GM19193 (cell line): ENCODE results near the gene MFSD6L.

Experiments
- POLR2A ChIP-seq: IDR thresholded peaks from 4 replicates; pipeline ENCODE4 v1.6.1; 2011; ENCODE audit not compliant: insufficient read depth, insufficient read length; ENCODE audit errors: extremely low read depth

MFSD6L gene, protein sequence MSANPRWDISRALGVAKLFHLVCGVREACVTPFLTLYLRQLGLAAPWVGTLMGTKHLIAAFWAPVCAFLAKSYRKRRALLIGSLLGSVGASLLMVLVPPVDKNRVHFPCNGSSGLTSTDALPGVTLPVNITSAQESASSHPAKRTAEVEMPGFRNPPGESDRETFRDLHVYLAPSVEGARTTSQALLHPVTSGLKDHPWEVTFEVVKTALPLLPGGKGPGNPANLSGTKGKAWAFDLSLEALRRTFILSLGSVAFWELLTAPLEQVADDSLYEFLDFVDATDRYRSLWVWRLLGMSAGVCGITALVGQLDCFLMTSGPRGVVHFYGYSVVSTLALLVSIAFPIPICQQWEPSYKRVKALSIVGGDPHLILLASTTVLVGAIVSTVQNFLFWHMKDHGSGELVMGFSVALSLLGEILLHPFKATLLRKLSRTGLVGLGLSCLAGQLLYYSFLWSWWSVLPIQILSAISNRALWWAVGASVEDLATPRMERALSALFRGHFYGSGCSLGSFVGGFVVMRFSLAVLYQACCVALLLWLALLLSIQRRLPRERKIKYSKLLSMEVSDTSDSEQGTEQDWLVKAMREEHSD

DNA sequence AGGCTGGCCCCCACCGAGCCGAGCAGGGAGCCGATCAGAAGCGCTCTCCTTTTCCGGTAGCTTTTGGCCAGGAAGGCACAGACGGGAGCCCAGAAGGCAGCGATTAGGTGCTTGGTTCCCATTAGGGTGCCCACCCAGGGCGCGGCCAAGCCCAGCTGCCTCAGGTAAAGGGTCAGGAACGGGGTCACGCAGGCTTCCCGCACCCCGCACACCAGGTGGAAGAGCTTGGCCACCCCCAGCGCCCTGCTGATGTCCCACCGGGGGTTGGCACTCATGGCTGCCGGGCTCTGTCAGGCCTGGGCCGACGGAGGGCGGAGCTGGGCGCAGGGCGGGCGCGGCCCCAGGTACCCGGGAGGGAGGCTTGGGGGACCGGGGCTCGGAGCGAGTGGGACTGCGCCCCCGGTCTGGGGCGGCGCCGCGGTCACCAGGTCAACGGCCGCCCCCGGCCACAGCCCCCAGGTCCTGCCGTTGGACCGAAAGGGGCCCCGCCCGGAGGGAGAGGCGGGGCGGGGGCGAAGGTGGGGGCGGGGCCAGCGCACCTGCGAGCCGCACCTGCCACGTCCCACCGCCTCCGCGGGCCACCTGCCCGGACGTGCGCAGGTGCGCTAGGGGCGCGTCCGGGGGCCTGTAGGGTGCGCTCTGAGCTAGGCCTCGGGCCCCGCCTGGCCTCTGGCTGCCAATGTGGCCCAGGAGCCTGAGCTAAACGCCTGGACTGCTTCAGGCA, at the start of gene MFSD6L:
MFSD6L (minus strand) TSS at position 520 of the 724 bp plus-strand sequence; CDS start at position 275, 245 bp downstream.
- TF ChIP-seq POLR2A = no peak

DNA sequence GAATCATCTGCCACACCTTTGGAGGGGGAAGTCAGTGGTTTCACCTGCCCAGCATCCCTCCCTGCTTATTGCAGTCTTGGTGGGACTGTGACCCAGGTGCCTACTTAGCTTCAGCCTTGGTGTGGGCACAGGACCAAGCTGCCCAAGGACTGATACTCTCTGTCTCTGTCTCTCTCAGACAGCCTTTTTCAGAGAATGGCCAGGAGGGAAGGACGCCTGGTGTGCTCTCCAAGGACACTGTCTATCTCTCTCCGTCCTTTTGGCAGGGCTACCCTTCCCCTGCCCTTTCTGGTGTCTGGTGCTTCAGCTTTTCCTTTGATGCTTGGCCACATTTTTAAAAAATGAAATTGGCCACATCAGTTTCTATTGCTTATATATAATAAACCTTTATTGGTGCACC, 48.7 kb upstream of the MFSD6L start:
- TF ChIP-seq POLR2A = no peak

DNA sequence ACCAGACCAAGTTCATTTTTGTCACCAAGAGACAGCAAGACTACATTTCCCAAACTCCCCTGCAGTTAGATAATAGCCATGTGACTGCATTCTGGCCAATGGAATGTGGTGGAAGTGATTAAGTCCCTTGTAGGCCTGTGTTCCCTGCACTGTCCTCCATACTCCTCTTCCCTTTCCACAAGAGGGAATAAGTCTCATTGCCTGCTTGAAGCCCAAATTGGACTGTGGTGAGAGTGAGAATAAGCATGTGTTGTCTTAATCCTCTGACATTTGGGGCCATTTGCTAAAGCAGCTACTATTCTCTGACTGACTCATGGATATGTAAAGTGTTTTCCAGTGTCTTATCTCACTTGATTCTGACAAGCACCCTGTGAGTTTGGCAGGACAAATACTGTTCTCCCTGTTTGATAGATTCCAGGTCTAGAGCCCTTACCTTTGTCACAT, 47.6 kb upstream of the MFSD6L start:
- no peak for TF ChIP-seq POLR2A

DNA sequence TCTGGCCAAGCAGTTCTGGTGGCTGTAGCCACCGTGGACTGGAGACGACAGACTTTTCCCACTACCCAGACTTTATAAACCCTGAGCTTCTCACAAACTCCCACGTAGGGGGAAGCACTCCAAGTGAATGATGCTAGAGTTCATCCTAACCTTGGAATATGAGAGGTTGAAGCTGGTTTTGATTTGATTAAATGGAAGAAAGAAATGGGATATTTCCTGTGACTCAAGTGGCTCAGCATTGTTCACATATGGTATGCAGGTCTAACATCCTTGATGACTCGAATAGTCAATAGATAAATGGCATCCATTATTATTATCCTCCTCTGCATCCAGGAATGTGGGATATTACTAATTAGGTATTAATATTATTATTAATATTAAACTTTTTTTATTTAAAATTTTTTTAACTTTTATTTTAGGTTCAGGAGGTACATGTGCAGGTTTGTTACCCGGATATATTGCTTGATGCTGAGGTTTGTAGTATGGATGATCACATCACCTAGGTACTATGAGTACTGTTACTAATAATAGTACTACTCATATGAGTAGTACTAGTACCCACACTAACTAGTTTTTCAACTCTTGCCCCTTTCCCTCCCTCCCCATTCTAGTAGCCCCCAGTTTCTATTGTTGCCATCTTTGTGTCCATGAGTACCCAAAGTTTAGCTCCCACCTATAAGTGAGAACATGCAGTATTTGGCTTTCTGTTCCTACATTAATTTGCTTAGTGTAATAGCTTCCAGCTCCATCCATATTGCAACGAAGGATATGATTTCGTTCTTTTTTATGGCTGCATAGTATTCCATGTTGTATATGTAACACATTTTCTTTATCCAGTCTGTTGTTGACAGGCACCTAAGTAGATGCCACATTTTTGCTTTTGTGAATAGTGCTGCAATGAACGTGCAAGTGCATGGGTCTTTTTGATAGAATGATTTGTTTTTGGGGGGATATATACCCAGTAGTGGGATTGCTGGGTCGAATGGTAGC, 45.4 kb upstream of the MFSD6L start:
- no peak for TF ChIP-seq POLR2A

DNA sequence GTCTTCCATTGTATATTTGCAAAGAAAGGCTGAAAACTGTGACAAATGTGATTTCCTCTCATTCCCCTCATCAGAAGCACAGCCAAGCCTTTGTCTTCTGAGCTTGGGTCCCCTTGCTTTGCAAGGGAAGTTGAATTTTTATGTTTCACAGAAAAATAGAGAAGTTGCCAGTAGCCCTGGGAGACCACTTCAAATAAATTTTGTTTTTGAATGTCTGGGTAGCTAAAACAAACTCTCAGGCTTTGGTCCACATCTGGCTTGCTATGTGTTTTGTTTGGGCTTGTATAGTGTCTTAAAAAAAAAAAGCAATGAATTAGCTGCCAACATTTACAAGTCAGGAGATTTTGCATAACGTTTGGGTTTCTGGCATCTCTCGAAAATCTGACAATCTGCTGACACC, 44.2 kb upstream of the MFSD6L start:
- no peak for TF ChIP-seq POLR2A

DNA sequence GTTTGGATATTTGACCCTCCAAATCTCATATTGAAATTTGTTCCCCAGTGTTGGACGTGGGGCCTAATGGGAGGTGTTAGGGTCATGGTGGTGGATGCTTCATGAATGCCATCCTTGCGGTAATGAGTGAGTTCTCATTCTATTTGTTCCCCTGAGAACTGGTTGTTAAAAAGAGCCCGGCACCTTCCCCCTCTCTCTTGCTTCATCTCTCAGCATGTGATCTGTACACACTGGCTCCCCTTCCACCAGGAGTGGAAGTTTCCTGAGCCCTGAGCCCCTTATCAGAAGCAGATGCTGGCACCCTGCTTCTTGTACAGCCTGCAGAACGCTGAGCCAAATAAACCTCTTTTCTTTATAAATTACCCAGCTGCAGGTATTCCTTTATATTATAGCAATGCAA, 42.7 kb upstream of the MFSD6L start:
- no peak for TF ChIP-seq POLR2A

DNA sequence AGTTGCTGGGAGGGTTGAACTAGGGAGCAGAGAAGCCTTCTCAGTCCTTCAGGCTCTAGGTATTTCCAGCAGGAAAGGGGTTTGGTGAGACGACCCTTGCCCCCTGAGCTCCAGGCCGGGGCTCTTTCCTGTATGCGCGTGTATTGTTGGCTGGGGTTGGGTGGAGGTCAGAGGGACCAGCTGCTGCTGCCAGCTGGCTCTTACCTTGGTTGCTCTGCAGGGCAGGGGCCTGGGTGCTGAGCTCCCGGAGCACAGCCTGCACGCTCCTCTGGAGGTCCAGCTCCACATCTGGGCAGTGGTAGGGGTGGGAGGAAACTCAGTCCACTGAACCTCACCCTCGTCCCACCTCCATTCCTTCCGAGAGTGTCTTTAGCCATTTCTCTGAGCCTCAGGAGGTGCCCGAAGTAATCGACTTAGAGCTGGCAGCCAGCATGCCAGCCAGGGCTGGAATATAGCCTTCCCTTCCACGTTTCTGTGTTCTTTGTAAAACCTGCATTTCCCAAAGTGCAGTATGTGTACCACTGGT, 40.3 kb upstream of the MFSD6L start:
- no peak for TF ChIP-seq POLR2A

DNA sequence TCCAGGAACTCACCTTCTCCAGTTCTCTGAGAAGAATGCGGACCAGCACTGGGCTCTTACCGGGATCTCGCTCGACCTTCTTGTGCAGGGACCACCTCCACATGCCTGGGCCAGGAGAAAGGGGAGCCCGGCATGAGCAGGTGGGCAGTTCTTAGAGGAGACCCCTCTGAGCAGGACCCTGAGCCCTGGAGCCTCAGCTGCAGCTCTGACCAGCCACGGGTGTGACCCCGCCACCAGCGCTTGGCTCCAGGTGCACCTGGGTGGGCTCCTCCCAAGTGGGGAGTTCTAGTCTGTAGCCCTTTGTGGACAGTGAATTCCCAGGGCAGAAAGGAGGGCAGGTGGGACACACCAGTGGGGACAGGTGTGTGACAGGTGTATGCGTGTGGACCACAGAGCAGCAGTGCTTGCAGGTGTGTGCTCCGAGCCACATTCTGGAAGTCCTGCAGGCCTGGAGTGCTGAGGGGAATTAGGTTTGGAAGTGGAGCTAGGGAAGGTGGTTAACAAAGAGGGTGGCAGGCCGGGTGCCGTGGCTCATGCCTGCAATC, 39.5 kb upstream of the MFSD6L start:
- no peak for TF ChIP-seq POLR2A

DNA sequence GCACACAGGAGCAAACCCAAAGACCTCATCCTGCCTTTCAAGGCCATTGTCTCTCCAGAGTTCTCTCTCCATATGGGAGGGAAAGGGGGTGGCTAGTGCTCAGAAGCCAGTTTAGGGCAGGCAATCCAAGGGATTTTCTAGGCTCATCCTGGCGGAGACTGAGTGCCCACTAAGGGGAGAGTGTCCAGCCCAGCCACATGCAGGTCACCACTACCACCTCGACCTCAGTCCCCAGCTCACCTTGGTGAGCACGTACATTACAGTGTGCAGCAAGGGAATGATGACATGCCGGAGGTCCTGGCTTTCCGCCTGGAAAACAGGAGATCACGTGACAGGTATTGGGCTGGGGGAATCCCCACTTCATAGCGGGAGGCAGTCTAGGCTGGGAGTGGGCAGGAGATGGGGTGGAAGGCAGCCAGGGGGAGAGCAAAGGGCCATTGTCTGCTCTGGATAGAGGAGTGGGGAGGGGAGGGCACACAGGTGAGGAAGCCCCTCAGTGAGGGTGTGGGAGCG, 38.5 kb upstream of the MFSD6L start:
- TF ChIP-seq POLR2A = no peak

DNA sequence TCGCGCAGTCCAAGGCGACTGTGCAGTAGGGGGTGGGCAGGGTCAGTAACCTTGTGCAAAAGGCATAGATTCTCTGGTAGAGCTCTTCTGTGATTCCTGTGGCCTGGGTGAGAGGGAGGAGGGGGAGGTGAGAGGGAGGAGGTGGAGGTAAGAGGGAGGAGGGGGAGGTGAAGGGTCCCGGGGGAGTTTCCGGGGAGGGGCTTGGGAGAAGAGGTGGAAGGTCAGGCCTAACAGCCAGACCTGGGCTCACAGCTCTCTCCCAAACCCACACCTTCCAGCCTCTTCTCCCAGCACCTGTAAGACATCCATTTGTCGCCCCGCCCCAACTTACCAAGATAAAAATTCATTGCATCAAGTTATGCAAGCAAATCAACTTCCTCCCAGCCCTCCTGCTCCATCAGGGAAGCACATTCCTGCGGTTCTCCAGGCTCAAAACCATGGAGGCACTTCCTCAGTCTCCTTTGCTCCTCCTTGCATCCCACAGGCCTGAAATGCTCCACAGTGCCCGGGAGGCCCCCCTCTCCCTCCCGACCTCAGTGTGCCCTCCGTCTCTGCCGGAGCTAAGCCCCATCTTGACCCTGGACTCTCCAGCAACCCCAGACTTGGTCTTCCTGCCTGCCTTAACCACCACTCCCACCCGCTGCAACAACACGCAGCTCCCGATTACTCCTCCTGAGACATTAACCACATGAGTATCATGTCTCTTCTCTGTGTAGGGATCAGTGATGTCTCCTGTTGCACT, 37.8 kb upstream of the MFSD6L start:
- no peak for TF ChIP-seq POLR2A

DNA sequence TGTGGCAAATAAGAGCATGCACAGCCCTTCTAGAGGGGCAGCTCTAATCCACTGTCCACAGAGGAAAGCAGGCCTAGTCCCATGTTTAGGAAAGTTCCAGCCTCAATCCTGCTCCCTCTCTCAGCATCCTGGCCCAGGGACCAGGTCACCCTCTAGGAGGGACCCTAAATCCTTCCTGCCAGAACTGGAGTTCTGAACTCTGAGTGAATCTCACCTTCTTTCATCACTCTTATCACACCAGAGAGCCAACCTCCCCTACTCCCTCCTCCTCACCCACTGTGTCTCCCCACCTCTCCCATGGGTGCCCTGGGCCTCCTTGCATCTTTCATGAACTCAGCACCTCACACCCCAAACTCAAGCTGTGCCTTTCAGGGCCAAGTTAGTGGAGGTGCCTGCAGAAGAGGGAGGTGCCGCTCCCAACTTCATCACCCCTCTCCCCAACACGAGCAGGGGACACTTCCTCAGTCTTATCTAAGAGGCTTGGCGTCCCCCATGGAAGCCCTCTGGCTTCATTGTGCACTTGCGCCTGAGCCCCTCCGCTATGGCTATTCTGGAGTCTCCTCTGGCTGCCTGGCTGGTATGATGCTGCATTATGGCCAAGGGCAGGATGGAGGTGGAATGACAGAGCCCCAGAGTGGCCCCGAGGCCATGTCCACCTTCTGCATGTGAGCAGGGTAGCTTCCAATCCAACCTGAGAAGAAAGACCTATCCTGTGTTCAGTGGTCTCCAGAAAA, 36.6 kb upstream of the MFSD6L start:
- TF ChIP-seq POLR2A = peak; percentile 18

DNA sequence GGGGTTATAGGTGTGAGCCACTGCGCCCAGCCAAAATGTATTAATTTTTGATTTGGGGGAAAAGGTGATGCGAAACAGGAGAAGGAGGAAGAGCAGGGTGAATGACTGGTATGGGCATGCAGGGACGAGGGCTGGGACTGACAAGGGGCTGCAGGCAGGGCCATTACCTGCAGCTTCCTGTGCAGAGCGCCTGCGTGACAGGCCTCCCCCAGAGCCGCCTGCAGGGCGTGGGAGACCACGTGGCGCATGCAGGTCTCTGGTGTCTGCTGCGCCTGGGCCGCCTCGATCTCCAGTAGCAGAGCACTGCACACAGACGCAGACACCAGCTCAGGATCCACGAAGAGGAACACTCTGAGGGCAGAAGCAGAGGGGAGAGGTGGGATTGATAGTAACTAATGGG, 35.9 kb upstream of the MFSD6L start:
- TF ChIP-seq POLR2A = no peak
